Stimulated activated naive B cell treated with anti-CD40 and anti-IgM and Interleukin-4, amounts not matched to agents 10 μg/mL and 1 μg/mL and 100 μg/mL, for 72 hours (primary cell): ENCODE measurements around the gene HPSE2.

ENCODE experiments used
- ATAC-seq, 2 donors: fragments of 150-1000 bp; cut with Tn5 transposase; replicated peaks; 2 replicates each; pipeline ENCODE4 v1.10.0; 2021; ENCODE audit warnings: moderate library complexity in 1 of 2
- DNase-seq: peaks from one replicate; pipeline ENCODE4 v3.0.0; 2021
- H3K27ac Mint-ChIP-seq: one replicate; pipeline ENCODE4 v1.8.0; 2022; ENCODE audit warnings: mild to moderate bottlenecking, mixed read lengths
- H3K27me3 Mint-ChIP-seq, 2 donors: one replicate each; pipeline ENCODE4 v1.8.0; 2022; ENCODE audit warnings: mixed read lengths in 2 of 2
- H3K36me3 Mint-ChIP-seq, 2 donors: one replicate each; pipeline ENCODE4 v1.8.0; 2022; ENCODE audit warnings: mixed read lengths in 2 of 2, mild to moderate bottlenecking in 1 of 2
- H3K4me1 Mint-ChIP-seq, 2 donors: one replicate each; pipeline ENCODE4 v1.8.0; 2022; ENCODE audit warnings: mixed read lengths in 2 of 2, mild to moderate bottlenecking in 1 of 2
- H3K4me3 Mint-ChIP-seq, 2 donors: one replicate each; pipeline ENCODE4 v1.8.0; 2022; ENCODE audit warnings: mild to moderate bottlenecking in 2 of 2, mixed read lengths in 2 of 2, moderate library complexity in 1 of 2
- H3K9me3 Mint-ChIP-seq, 2 donors: one replicate each; pipeline ENCODE4 v1.8.0; 2022; ENCODE audit warnings: mixed read lengths in 2 of 2, mild to moderate bottlenecking in 1 of 2

Gene HPSE2

GRCh38 chr10:98666276-98666675, 569.4 kb downstream of the HPSE2 start:
- ATAC-seq (no peak), DNase-seq (no peak)
- Mint-ChIP-seq H3K4me1 (no peaks in the 10 kb centered on the region), H3K9me3 (peaks cover 0 to 5% of the 10 kb centered on the region in 2 donors), H3K36me3 (no peaks in the 10 kb centered on the region), H3K27me3 (peaks cover 17 to 37% of the 10 kb centered on the region in 2 donors), H3K4me3 (no peak overlapping the region), H3K27ac (no peak overlapping the region)

GRCh38 chr10:98664329-98665042, 571.2 kb downstream of the HPSE2 start:
- DNase-seq (no peak), ATAC-seq (peak; percentile 66 to 67)
- Mint-ChIP-seq H3K9me3 (peaks cover 0 to 5% of the 10 kb centered on the region in 2 donors), H3K36me3 (no peaks in the 10 kb centered on the region), H3K4me1 (no peaks in the 10 kb centered on the region), H3K27me3 (peaks cover 17 to 37% of the 10 kb centered on the region in 2 donors), H3K4me3 (no peak overlapping the region), H3K27ac (no peak overlapping the region)

- Mint-ChIP-seq H3K4me3 (no peak overlapping the region), H3K4me1 (peaks cover 5 to 10% of the 10 kb centered on the region in 2 donors), H3K27me3 (peaks cover 13% of the 10 kb centered on the region in 2 donors), H3K27ac (no peak overlapping the region), H3K9me3 (no peaks in the 10 kb centered on the region), H3K36me3 (no peaks in the 10 kb centered on the region)
- ATAC-seq (no peak), DNase-seq (no peak)
Observed at GRCh38 chr10:98659951-98660350, 575.7 kb downstream of the HPSE2 start.

GRCh38 chr10:98655492-98655891, 580.2 kb downstream of the HPSE2 start:
- Mint-ChIP-seq H3K4me1 (peaks cover 11 to 29% of the 10 kb centered on the region in 2 donors), H3K9me3 (no peaks in the 10 kb centered on the region), H3K36me3 (no peaks in the 10 kb centered on the region), H3K4me3 (no peak overlapping the region), H3K27ac (no peak overlapping the region), H3K27me3 (peaks cover 17 to 28% of the 10 kb centered on the region in 2 donors)
- DNase-seq, result no peak
- ATAC-seq, result peak; percentile 66 to 68

- no peak for DNase-seq
- H3K4me1 Mint-ChIP-seq, result peaks cover 8 to 20% of the 10 kb centered on the region in 2 donors
- peaks cover 2 to 4% of the 10 kb centered on the region in 2 donors for H3K9me3 Mint-ChIP-seq
- peaks cover 33 to 44% of the 10 kb centered on the region in 2 donors for H3K27me3 Mint-ChIP-seq
- H3K27ac Mint-ChIP-seq, result no peak overlapping the region
- no peak overlapping the region for H3K4me3 Mint-ChIP-seq
- H3K36me3 Mint-ChIP-seq, result peaks cover 0 to 2% of the 10 kb centered on the region in 2 donors
- peak; percentile 72 to 74 for ATAC-seq
Observed at GRCh38 chr10:98649170-98649569, 586.5 kb downstream of the HPSE2 start.

- Mint-ChIP-seq H3K4me3 (no peak overlapping the region), H3K27me3 (peaks cover 27 to 33% of the 10 kb centered on the region in 2 donors), H3K4me1 (peaks cover 5 to 20% of the 10 kb centered on the region in 2 donors), H3K9me3 (peaks cover 2 to 4% of the 10 kb centered on the region in 2 donors), H3K36me3 (peaks cover 0 to 2% of the 10 kb centered on the region in 2 donors), H3K27ac (no peak overlapping the region)
- DNase-seq, result no peak
- no peak for ATAC-seq
Observed at GRCh38 chr10:98646998-98647917, 588.4 kb downstream of the HPSE2 start.

GRCh38 chr10:98644466-98644865, 591.2 kb downstream of the HPSE2 start:
- H3K27me3 Mint-ChIP-seq, result peaks cover 34 to 37% of the 10 kb centered on the region in 2 donors
- no peak overlapping the region for H3K4me3 Mint-ChIP-seq
- H3K36me3 Mint-ChIP-seq, result peaks cover 0 to 2% of the 10 kb centered on the region in 2 donors
- no peak overlapping the region for H3K27ac Mint-ChIP-seq
- ATAC-seq (no peak), DNase-seq (no peak)
- peaks cover 4 to 8% of the 10 kb centered on the region in 2 donors for H3K4me1 Mint-ChIP-seq
- H3K9me3 Mint-ChIP-seq, result peaks cover 2 to 3% of the 10 kb centered on the region in 2 donors

- Mint-ChIP-seq H3K4me3 (no peak overlapping the region), H3K9me3 (no peaks in the 10 kb centered on the region), H3K4me1 (peaks cover 0 to 1% of the 10 kb centered on the region in 2 donors), H3K27ac (no peak overlapping the region), H3K27me3 (peaks cover 24 to 28% of the 10 kb centered on the region in 2 donors), H3K36me3 (no peaks in the 10 kb centered on the region)
- DNase-seq (no peak), ATAC-seq (no peak)
Observed at GRCh38 chr10:98642281-98642680, 593.4 kb downstream of the HPSE2 start.

GRCh38 chr10:98638920-98639319, 596.7 kb downstream of the HPSE2 start:
- no peak overlapping the region for H3K4me3 Mint-ChIP-seq
- no peak for DNase-seq
- ATAC-seq, result no peak
- H3K4me1 Mint-ChIP-seq, result peaks cover 7 to 8% of the 10 kb centered on the region in 2 donors
- no peaks in the 10 kb centered on the region for H3K9me3 Mint-ChIP-seq
- H3K36me3 Mint-ChIP-seq, result no peaks in the 10 kb centered on the region
- H3K27ac Mint-ChIP-seq, result no peak overlapping the region
- H3K27me3 Mint-ChIP-seq, result peaks cover 22 to 30% of the 10 kb centered on the region in 2 donors

GRCh38 chr10:98636921-98637329, 598.7 kb downstream of the HPSE2 start:
- Mint-ChIP-seq H3K27ac (no peak overlapping the region), H3K9me3 (no peaks in the 10 kb centered on the region), H3K4me1 (peaks cover 7 to 8% of the 10 kb centered on the region in 2 donors), H3K36me3 (no peaks in the 10 kb centered on the region), H3K27me3 (peaks cover 27 to 40% of the 10 kb centered on the region in 2 donors), H3K4me3 (no peak overlapping the region)
- no peak for DNase-seq
- peak in 1 of 2 donors; percentile 38 for ATAC-seq

- no peak for ATAC-seq
Observed at GRCh38 chr10:98632456-98633150, 603.0 kb downstream of the HPSE2 start.

GRCh38 chr10:98628206-98628605, 607.4 kb downstream of the HPSE2 start:
- Mint-ChIP-seq H3K9me3 (peaks cover 0 to 1% of the 10 kb centered on the region in 2 donors), H3K27ac (no peak overlapping the region), H3K4me3 (no peak overlapping the region), H3K36me3 (no peaks in the 10 kb centered on the region), H3K4me1 (no peaks in the 10 kb centered on the region), H3K27me3 (peaks cover 26 to 34% of the 10 kb centered on the region in 2 donors)
- DNase-seq (no peak), ATAC-seq (no peak)

More at GRCh38 chr10:98632456-98633150, 603.0 kb downstream of the HPSE2 start:
- Mint-ChIP-seq H3K9me3 (peaks cover 0 to 1% of the 10 kb centered on the region in 2 donors), H3K27ac (no peak overlapping the region), H3K36me3 (no peaks in the 10 kb centered on the region), H3K4me1 (peaks cover 7 to 8% of the 10 kb centered on the region in 2 donors), H3K4me3 (no peak overlapping the region), H3K27me3 (peaks cover 39 to 57% of the 10 kb centered on the region in 2 donors)
- no peak for DNase-seq

- Mint-ChIP-seq H3K36me3 (no peaks in the 10 kb centered on the region), H3K4me3 (no peak overlapping the region), H3K9me3 (peaks cover 0 to 1% of the 10 kb centered on the region in 2 donors), H3K4me1 (no peaks in the 10 kb centered on the region), H3K27ac (no peak overlapping the region), H3K27me3 (peaks cover 21 to 32% of the 10 kb centered on the region in 2 donors)
- ATAC-seq (no peak), DNase-seq (no peak)
Observed at GRCh38 chr10:98627711-98628110, 607.9 kb downstream of the HPSE2 start.

GRCh38 chr10:98624963-98625362, 610.7 kb downstream of the HPSE2 start:
- Mint-ChIP-seq H3K4me3 (no peak overlapping the region), H3K4me1 (no peaks in the 10 kb centered on the region), H3K27ac (no peak overlapping the region), H3K36me3 (no peaks in the 10 kb centered on the region), H3K9me3 (no peaks in the 10 kb centered on the region), H3K27me3 (peaks cover 17 to 21% of the 10 kb centered on the region in 2 donors)
- ATAC-seq (no peak), DNase-seq (no peak)
